Tibial nerve (tissue), 4 donors: ENCODE data around the gene SIVA1. TPM values are rescaled to one million over a fixed set of nuclear protein-coding genes. Genes with fewer than 3 reads are reported as not detected.
A peak's percentile ranks its signal among the peaks of the same experiment; 100 is the strongest.

Experiments
- DNase-seq, 2 donors: peaks; one replicate each; pipeline ENCODE4 v3.0.0-alpha.2; 2019; ENCODE audit warnings: low spot score in 2 of 2
- H3K27ac ChIP-seq, 4 donors: fragments of 200-600 bp; sonication (generic) in 3 of 4; one replicate each; pipeline ENCODE4 v1.5.1; 2017 to 2019; ENCODE audit warnings: mild to moderate bottlenecking in 1 of 4
- H3K27me3 ChIP-seq, 2 donors: fragments of 200-600 bp; sonication (generic) in 1 of 2; one replicate each; pipeline versions ENCODE4 v1.5.1 to v1.6.0; 2017 to 2019
- H3K36me3 ChIP-seq, 3 donors: fragments of 200-600 bp; sonication (generic); one replicate each; pipeline ENCODE4 v1.5.1; 2018 to 2019
- H3K4me1 ChIP-seq, 4 donors: fragments of 200-600 bp; sonication (generic) in 3 of 4; one replicate each; pipeline ENCODE4 v1.5.1; 2017 to 2019
- H3K4me3 ChIP-seq, 4 donors: fragments of 200-600 bp; sonication (generic) in 3 of 4; one replicate each; pipeline ENCODE4 v1.5.1; 2017 to 2019; ENCODE audit warnings: mild to moderate bottlenecking in 1 of 4, moderate library complexity in 1 of 4
- H3K9me3 ChIP-seq, 4 donors: fragments of 200-600 bp; sonication (generic) in 3 of 4; one replicate each; pipeline ENCODE4 v1.5.1; 2017 to 2019
- EP300 ChIP-seq, 2 donors: sonication (generic); formaldehyde crosslinking; IDR thresholded peaks; one replicate each; pipeline ENCODE4 v1.6.1; 2017; ENCODE audit warnings: antibody characterized with exemption in 2 of 2, mild to moderate bottlenecking in 1 of 2
- POLR2A ChIP-seq, 2 donors: fragments of 450-650 bp; IDR thresholded peaks; one replicate each; pipeline ENCODE4 v1.6.1; 2017; ENCODE audit warnings: antibody characterized with exemption in 2 of 2, mild to moderate bottlenecking in 2 of 2, moderate library complexity in 2 of 2
- WGBS, 2 donors: methylation state at CpG; one replicate each; pipeline ENCODE4 v1.1.5; 2018; 5-methylcytosine and 5-hydroxymethylcytosine counted together
- total RNA-seq, 4 donors: library from RNA; depleted of rRNA; stranded (reverse); fragments of >200 nt; gene quantifications; one replicate each; pipeline ENCODE4 v1.1.0, GENCODE V29; 2016
- TF ChIP-seq, protein P1 (sequence below), 5 experiments: fragments of 200-600 bp in 3 of 5; fragments of 450-650 bp in 2 of 5; sonication (generic) in 3 of 5; IDR thresholded peaks; one replicate each; pipeline ENCODE4 v1.5.1; 2016 to 2019; ENCODE audit warnings: antibody characterized with exemption in 5 of 5, mild to moderate bottlenecking in 3 of 5, moderate library complexity in 2 of 5

SIVA1 gene
- total RNA-seq, 4 donors from 2014 or later = 260 to 422 (median 378) TPM

DNA sequence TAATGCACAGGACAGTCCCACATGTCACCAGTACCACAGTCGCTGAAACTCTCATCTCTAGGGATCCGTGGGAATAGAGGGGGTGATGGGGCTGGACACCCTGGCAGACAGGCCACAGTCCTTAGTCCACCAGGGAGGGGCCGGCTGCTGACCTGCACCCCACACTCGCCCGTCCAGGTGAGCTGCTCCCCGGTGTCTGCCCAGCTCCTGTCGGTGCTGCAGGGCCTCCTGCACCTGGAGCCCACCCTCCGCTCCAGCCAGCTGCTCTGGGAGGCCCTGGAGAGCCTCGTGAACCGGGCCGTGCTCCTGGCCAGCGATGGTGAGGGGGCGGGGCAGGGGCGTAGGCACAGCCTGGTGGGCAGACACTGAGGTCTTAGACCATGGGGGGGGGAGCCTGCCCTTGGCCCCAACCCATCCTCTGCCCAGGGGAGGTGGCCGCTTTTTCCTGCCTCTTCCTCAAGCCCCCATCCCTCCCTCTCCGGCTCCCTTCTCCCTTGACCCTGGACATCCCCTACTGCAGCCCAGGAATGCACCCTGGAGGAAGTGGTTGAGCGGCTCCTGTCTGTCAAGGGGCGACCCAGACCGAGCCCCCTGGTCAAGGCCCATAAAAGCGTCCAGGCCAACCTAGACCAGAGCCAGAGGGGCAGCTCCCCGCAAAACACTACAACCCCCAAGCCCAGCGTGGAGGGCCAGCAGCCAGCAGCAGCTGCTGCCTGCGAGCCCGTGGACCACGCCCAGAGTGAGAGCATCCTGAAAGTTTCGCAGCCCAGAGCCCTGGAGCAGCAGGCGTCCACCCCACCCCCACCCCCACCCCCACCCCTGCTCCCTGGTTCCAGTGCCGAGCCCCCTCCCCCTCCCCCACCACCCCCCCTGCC is 46.0 kb upstream of the SIVA1 start:
- WGBS, 2 donors = 48 to 49% methylated on average over 9 to 27 of the region's 28 CpGs
- peaks cover 5 to 87% (median 36%) of the 10 kb centered on the region in 3 donors for H3K36me3 ChIP-seq

DNA sequence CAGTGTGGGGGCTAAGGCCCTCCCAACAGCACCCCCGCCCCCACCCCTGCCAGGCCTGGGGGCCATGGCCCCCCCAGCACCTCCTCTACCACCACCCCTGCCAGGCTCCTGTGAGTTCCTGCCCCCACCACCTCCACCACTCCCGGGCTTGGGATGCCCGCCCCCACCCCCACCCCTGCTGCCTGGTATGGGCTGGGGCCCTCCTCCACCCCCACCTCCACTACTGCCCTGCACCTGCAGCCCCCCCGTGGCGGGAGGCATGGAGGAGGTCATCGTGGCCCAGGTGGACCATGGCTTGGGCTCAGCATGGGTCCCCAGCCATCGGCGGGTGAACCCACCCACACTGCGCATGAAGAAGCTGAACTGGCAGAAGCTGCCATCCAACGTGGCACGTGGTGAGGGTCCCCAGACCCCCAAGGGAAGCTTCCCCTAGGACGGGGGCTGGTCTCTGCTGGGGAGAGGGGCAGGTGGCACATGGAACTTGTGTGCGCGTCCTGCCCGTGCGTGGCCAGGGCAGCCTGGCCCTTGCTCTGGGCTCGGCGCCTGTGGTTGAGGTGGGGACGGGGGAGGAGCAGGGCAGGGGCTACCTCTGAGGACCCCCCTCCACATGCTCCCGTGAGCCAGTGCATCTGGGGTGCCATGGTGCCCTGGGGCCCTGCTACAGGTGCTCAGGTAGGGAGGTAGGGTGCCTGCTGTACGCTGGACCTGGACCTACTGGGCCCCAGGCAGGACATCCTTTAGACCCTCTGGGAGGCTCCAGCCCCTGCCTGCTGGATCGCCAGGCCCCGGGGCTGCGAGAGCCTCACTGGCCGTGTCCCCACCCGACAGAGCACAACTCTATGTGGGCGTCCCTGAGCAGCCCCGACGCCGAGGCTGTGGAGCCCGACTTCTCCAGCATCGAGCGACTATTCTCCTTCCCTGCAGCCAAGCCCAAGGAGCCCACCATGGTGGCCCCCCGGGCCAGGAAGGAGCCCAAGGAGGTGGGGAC is 45.0 kb upstream of the SIVA1 start:
- peak overlapping the region; percentile 16 to 78 (median 58) for H3K27ac ChIP-seq
- no peak for DNase-seq
- TF ChIP-seq POLR2A (IDR thresholded peaks at IDR 0.05) (no peak), EP300 (IDR thresholded peaks at IDR 0.05) (no peak)
- TF ChIP-seq, protein P1, sequence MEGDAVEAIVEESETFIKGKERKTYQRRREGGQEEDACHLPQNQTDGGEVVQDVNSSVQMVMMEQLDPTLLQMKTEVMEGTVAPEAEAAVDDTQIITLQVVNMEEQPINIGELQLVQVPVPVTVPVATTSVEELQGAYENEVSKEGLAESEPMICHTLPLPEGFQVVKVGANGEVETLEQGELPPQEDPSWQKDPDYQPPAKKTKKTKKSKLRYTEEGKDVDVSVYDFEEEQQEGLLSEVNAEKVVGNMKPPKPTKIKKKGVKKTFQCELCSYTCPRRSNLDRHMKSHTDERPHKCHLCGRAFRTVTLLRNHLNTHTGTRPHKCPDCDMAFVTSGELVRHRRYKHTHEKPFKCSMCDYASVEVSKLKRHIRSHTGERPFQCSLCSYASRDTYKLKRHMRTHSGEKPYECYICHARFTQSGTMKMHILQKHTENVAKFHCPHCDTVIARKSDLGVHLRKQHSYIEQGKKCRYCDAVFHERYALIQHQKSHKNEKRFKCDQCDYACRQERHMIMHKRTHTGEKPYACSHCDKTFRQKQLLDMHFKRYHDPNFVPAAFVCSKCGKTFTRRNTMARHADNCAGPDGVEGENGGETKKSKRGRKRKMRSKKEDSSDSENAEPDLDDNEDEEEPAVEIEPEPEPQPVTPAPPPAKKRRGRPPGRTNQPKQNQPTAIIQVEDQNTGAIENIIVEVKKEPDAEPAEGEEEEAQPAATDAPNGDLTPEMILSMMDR (IDR thresholded peaks at IDR 0.05) = no peak
- no peaks in the 10 kb centered on the region for H3K27me3 ChIP-seq
- peaks cover 0 to 49% (median 13%) of the 10 kb centered on the region in 4 donors for H3K4me1 ChIP-seq
- peaks cover 12 to 87% (median 36%) of the 10 kb centered on the region in 3 donors for H3K36me3 ChIP-seq
- 56 to 63% methylated on average over 17 of the region's 34 CpGs for WGBS, 2 donors
- no peaks in the 10 kb centered on the region for H3K9me3 ChIP-seq
- H3K4me3 ChIP-seq = no peak overlapping the region

More for the DNA sequence above, 46.0 kb upstream of the SIVA1 start:
- TF ChIP-seq EP300 (IDR thresholded peaks at IDR 0.05) (no peak), POLR2A (IDR thresholded peaks at IDR 0.05) (no peak)
- TF ChIP-seq, protein P1 (IDR thresholded peaks at IDR 0.05) = no peak
- Histone ChIP-seq H3K27ac (peak overlapping the region in 3 of 4 donors; percentile 7 to 72 (median 63)), H3K4me1 (peaks cover 0 to 59% (median 17%) of the 10 kb centered on the region in 4 donors), H3K4me3 (no peak overlapping the region), H3K27me3 (no peaks in the 10 kb centered on the region), H3K9me3 (no peaks in the 10 kb centered on the region)
- no peak for DNase-seq

DNA sequence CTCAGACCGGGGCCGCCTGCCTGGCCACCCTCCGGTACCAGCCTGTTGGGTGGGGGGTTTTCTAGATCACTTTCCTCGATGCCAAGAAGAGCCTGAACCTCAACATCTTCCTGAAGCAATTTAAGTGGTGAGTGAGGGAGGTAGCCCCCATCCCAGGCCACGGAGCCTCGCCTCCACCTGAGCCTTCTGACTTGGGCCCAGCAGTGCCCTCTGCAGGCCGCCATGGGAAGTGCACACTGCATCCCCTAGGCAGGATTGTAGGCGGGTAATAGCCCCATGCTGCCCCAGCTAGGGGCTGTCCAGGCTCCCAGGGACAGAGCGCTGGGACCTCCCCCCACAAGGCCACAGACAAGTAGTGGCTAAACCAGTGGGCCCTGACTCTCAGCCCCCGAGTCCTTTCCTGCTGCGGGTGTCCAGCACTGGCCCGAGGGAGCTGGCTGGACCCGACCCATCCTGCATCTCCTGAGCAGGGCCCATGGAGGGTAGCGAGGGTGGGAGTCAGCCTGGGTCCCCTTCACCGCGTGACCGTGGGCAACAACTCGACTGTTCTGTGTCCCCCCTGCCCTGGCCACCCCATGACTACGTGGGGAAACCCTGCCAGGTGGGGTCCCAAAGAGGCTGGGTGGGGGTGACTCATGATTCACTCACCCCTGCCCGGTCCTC is 44.2 kb upstream of the SIVA1 start:
- H3K27me3 ChIP-seq = no peaks in the 10 kb centered on the region
- H3K4me3 ChIP-seq = no peak overlapping the region
- DNase-seq = peak; percentile 59 to 78
- TF ChIP-seq, protein P1 (IDR thresholded peaks at IDR 0.05) = peak; percentile 97 to 99 (median 98)
- no peak for TF ChIP-seq POLR2A (IDR thresholded peaks at IDR 0.05)
- TF ChIP-seq EP300 (IDR thresholded peaks at IDR 0.05) = peak in 1 of 2 donors; percentile 35
- H3K9me3 ChIP-seq = no peaks in the 10 kb centered on the region
- WGBS, 2 donors = 42 to 46% methylated on average over 16 to 20 of the region's 20 CpGs
- peak overlapping the region; percentile 28 to 78 (median 58) for H3K27ac ChIP-seq
- peaks cover 12 to 87% (median 34%) of the 10 kb centered on the region in 3 donors for H3K36me3 ChIP-seq
- H3K4me1 ChIP-seq = peaks cover 0 to 41% (median 11%) of the 10 kb centered on the region in 4 donors

DNA sequence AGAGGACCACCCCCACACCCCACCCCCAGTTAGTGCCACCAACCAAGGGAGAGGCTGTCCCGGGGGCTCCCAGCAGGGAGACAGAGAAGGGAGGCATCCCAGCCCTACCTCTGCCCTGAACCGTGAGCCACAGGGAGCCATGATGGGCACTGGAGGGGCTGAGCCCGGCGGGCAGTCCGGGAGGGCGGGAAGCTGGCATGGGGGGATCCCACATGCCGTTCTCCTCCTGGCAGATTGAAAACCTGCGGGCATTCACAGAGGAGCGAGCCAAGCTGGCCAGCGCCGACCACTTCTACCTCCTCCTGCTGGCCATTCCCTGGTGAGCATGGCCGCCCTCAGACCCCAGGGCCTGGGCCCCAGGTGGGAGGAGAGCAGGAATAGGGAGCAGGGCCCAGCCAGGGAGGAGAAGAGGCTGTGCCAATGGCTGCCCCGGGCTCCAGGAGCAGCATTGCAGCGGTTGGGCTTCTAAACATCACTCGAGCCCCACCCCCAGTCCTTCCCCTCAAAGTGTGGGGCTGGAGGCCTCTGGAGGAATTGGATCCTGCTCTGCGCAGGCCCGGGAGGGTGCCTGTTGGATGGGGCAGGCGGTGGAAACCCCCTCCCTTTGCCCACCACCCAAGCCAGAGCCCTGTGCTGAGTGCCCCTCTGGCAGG is 43.4 kb upstream of the SIVA1 start:
- WGBS, 2 donors = 75 to 87% methylated on average over 11 to 13 of the region's 18 CpGs
- Histone ChIP-seq H3K9me3 (no peaks in the 10 kb centered on the region), H3K4me1 (peaks cover 0 to 38% (median 11%) of the 10 kb centered on the region in 4 donors), H3K4me3 (no peak overlapping the region), H3K27me3 (no peaks in the 10 kb centered on the region), H3K36me3 (peaks cover 14 to 87% (median 35%) of the 10 kb centered on the region in 3 donors), H3K27ac (peak overlapping the region in 3 of 4 donors; percentile 45 to 78 (median 72))
- TF ChIP-seq, protein P1 (IDR thresholded peaks at IDR 0.05) = no peak
- DNase-seq = no peak
